H1 (cell line): ENCODE measurements around the gene MANSC4. TPM values are rescaled to one million over a fixed set of nuclear protein-coding genes. Genes with fewer than 3 reads are reported as not detected.

ENCODE experiments used
- CTCF ChIA-PET: fragments of 300-600 bp; sonication (Branson Sonifier 250); formaldehyde crosslinking; loops from one replicate; lab custom pipeline; 2021; ENCODE audit not compliant: partially characterized antibody; lab: Charles Lee
- POLR2A ChIA-PET: fragments of 300-600 bp; sonication (Branson Sonifier 250); formaldehyde crosslinking; loops from one replicate; lab custom pipeline; 2021; ENCODE audit warnings: inconsistent platforms; ENCODE audit not compliant: partially characterized antibody; lab: Charles Lee
- DNase-seq, 2 experiments: peaks; one replicate each; pipeline versions ENCODE4 v3.0.0 to v3.0.0-alpha.2; 2010 to 2022; ENCODE audit warnings: low spot score in 2 of 2, low read depth in 1 of 2, mixed read lengths in 1 of 2
- FAIRE-seq: peaks from 2 replicates; lab custom pipeline; 2011; peaks lifted over from hg19 to GRCh38; lab: Jason Lieb, UNC
- H2AFZ ChIP-seq: 2 replicates; pipeline ENCODE4 v1.8.1; 2012; ENCODE audit warnings: low read length, inconsistent platforms
- H2AK5ac ChIP-seq: 2 replicates; pipeline ENCODE4 v1.6.1; 2013; ENCODE audit warnings: low read depth, low read length
- H2BK120ac ChIP-seq: replicated peaks from 2 replicates; pipeline ENCODE3; 2013; ENCODE audit warnings: low read depth, low read length, inconsistent platforms
- H2BK12ac ChIP-seq: 2 replicates; pipeline ENCODE4 v1.6.1; 2013; ENCODE audit warnings: low read depth, low read length
- H2BK15ac ChIP-seq: 2 replicates; pipeline ENCODE4 v1.6.1; 2013; ENCODE audit warnings: low read length
- H2BK20ac ChIP-seq: 2 replicates; pipeline ENCODE4 v1.6.1; 2013; ENCODE audit warnings: low read length
- H2BK5ac ChIP-seq: 2 replicates; pipeline ENCODE4 v1.6.1; 2013; ENCODE audit warnings: low read depth, low read length
- H3K14ac ChIP-seq: 2 replicates; pipeline ENCODE4 v1.6.1; 2013; ENCODE audit warnings: inconsistent platforms; ENCODE audit not compliant: insufficient read length
- H3K18ac ChIP-seq: 2 replicates; pipeline ENCODE4 v1.6.1; 2013; ENCODE audit warnings: low read length; ENCODE audit errors: extremely low read depth
- H3K23ac ChIP-seq: 2 replicates; pipeline ENCODE4 v1.6.1; 2013; ENCODE audit warnings: inconsistent platforms; ENCODE audit not compliant: insufficient read length
- H3K23me2 ChIP-seq: 2 replicates; pipeline ENCODE4 v1.6.1; 2013; ENCODE audit warnings: low read depth, low read length
- H3K27ac ChIP-seq: 2 replicates; pipeline ENCODE4 v1.6.1; 2011; ENCODE audit warnings: low read depth, low read length, inconsistent platforms
- H3K27me3 ChIP-seq, 4 experiments: replicated peaks in 1 of 4; 1 replicate in 1 of 4; 2 replicates in 3 of 4; pipeline versions ENCODE4 v1.6.1 to v1.8.1; 2011 to 2013; ENCODE audit warnings: low read length in 3 of 4, mild to moderate bottlenecking in 3 of 4, inconsistent platforms in 2 of 4, mixed read lengths in 2 of 4, moderate library complexity in 1 of 4; ENCODE audit not compliant: control insufficient read depth in 3 of 4, insufficient read depth in 3 of 4; ENCODE audit errors: extremely low read depth in 1 of 4
- H3K36me3 ChIP-seq, 4 experiments: 2 replicates each; pipeline versions ENCODE4 v1.6.1 to v1.8.1; 2011 to 2013; ENCODE audit warnings: mild to moderate bottlenecking in 4 of 4, low read length in 3 of 4, moderate library complexity in 2 of 4, control low read depth in 1 of 4, inconsistent platforms in 1 of 4; ENCODE audit not compliant: insufficient read depth in 4 of 4, control insufficient read depth in 2 of 4
- H3K4ac ChIP-seq: replicated peaks from 2 replicates; pipeline ENCODE3; 2013; ENCODE audit warnings: low read length, low read depth, mixed read lengths, inconsistent platforms; ENCODE audit not compliant: insufficient read length
- H3K4me1 ChIP-seq, 4 experiments: replicated peaks in 1 of 4; 1 replicate in 1 of 4; 2 replicates in 3 of 4; pipeline versions ENCODE4 v1.6.1 to v1.8.1; 2011 to 2013; ENCODE audit warnings: low read length in 3 of 4, inconsistent platforms in 2 of 4, mixed read lengths in 1 of 4; ENCODE audit not compliant: insufficient read depth in 4 of 4, control insufficient read depth in 3 of 4
- H3K4me2 ChIP-seq, 2 experiments: 2 replicates each; pipeline versions ENCODE4 v1.6.1 to v1.8.1; 2011 to 2013; ENCODE audit warnings: low read depth in 2 of 2, low read length in 2 of 2, control low read depth in 1 of 2, inconsistent platforms in 1 of 2, mild to moderate bottlenecking in 1 of 2; ENCODE audit not compliant: insufficient read depth in 1 of 2
- H3K4me3 ChIP-seq, 4 experiments: fragments of 200-600, 300-600 bp in 1 of 4; sonication (generic), shearing (Covaris generic), sonication (Bioruptor Twin) in 1 of 4; 2 replicates each; pipeline versions ENCODE4 v1.5.1 to v1.8.1; 2011 to 2016; ENCODE audit warnings: low read length in 4 of 4, low read depth in 3 of 4, control low read depth in 2 of 4, inconsistent platforms in 2 of 4, mild to moderate bottlenecking in 2 of 4, mixed read lengths in 1 of 4, moderate library complexity in 1 of 4; ENCODE audit not compliant: insufficient read depth in 2 of 4; ENCODE audit errors: extremely low read depth in 1 of 4
- H3K56ac ChIP-seq: replicated peaks from 2 replicates; pipeline ENCODE3; 2013; ENCODE audit warnings: low read depth, mild to moderate bottlenecking, mixed read lengths, low read length, inconsistent platforms; ENCODE audit not compliant: insufficient read length
- H3K79me1 ChIP-seq: 2 replicates; pipeline ENCODE4 v1.6.1; 2013; ENCODE audit warnings: low read depth, low read length, control low read depth
- H3K79me2 ChIP-seq, 2 experiments: 2 replicates each; pipeline versions ENCODE4 v1.6.1 to v1.8.1; 2012 to 2013; ENCODE audit warnings: low read length in 2 of 2, mild to moderate bottlenecking in 2 of 2, inconsistent platforms in 1 of 2; ENCODE audit not compliant: insufficient read depth in 2 of 2, control insufficient read depth in 1 of 2
- H3K9ac ChIP-seq, 4 experiments: replicated peaks in 1 of 4; 1 replicate in 1 of 4; 2 replicates in 3 of 4; pipeline versions ENCODE4 v1.6.1 to v1.8.1; 2011 to 2013; ENCODE audit warnings: low read depth in 3 of 4, low read length in 3 of 4, control low read depth in 2 of 4, mild to moderate bottlenecking in 2 of 4, moderate library complexity in 2 of 4, inconsistent platforms in 1 of 4; ENCODE audit errors: extremely low read depth in 1 of 4
- H3K9me3 ChIP-seq, 2 experiments: 2 replicates each; pipeline versions ENCODE4 v1.6.1 to v1.8.1; 2012 to 2013; ENCODE audit warnings: mild to moderate bottlenecking in 2 of 2, moderate library complexity in 2 of 2, control low read depth in 1 of 2, inconsistent platforms in 1 of 2, low read depth in 1 of 2, low read length in 1 of 2, mixed read lengths in 1 of 2; ENCODE audit not compliant: insufficient read depth in 2 of 2
- H4K20me1 ChIP-seq, 2 experiments: replicated peaks in 1 of 2; 2 replicates each; pipeline versions ENCODE3 to v1.8.1; 2011 to 2013; ENCODE audit warnings: inconsistent platforms in 2 of 2, low read length in 2 of 2, mild to moderate bottlenecking in 1 of 2; ENCODE audit not compliant: insufficient read depth in 2 of 2, control insufficient read depth in 1 of 2
- H4K5ac ChIP-seq: 2 replicates; pipeline ENCODE4 v1.6.1; 2013; ENCODE audit warnings: low read length, low read depth, mixed read lengths, inconsistent platforms; ENCODE audit not compliant: insufficient read length
- H4K8ac ChIP-seq: 2 replicates; pipeline ENCODE4 v1.8.0; 2013; ENCODE audit warnings: mild to moderate bottlenecking, moderate library complexity, low read length, inconsistent platforms; ENCODE audit not compliant: insufficient read depth; ENCODE audit errors: extremely low read depth
- H4K91ac ChIP-seq: replicated peaks from 2 replicates; pipeline ENCODE3; 2013; ENCODE audit warnings: low read length, mixed read lengths, inconsistent platforms; ENCODE audit not compliant: insufficient read length
- ASH2L ChIP-seq: fragments of 200-600, 300-600 bp; sonication (generic); IDR thresholded peaks from one replicate; pipeline ENCODE4 v1.7.1; 2017; ENCODE audit warnings: low read length
- WGBS, 2 experiments: shearing (Covaris generic) in 1 of 2; methylation state at CpG; one replicate each; pipeline versions ENCODE4 v1.1.6 to v1.1.7; 2013 to 2015; ENCODE audit warnings: low lambda C conversion rate in 2 of 2, mixed read lengths in 2 of 2, inconsistent platforms in 1 of 2, low coverage in 1 of 2, missing lambda C conversion rate in 1 of 2; ENCODE audit not compliant: insufficient replicate concordance in 2 of 2, insufficient coverage in 1 of 2, insufficient read length in 1 of 2; ENCODE audit errors: extremely low coverage in 1 of 2, missing lambda C conversion rate in 1 of 2; 5-methylcytosine and 5-hydroxymethylcytosine counted together
- polyA plus RNA-seq, 7 experiments: library from polyadenylated mRNA; depleted of rRNA in 3 of 7; stranded (reverse) in 5 of 7; unstranded in 2 of 7; fragments of >200 nt in 5 of 7; fragments of 200-250 nt in 2 of 7; gene quantifications; 1 replicate in 5 of 7; 2 replicates in 1 of 7; 4 replicates in 1 of 7; pipeline versions ENCODE4 v1.2.1 to v1.2.3, GENCODE V29; 2011 to 2013; ENCODE audit warnings: missing spikeins in 2 of 7, mixed read lengths in 2 of 7
- total RNA-seq: library from RNA; stranded (reverse); fragmentation: NEBNext Ultra II Directional; extraction: Animal tissue kit (Norgen Biotek cat#: 25700); gene quantifications from 2 replicates; pipeline ENCODE4 v1.2.1, GENCODE V29; 2021

The MANSC4 gene
- total and polyA plus RNA-seq, 2 of the 8 experiments (the other 6 are each of a cell fraction or from before 2014, with no cell fraction given): not detected

- 93% methylated on average over 3 of the region's 3 CpGs; no CpG with 5 or more reads in 1 of the 2 experiments for WGBS, 2 experiments
- H3K4me2 ChIP-seq: no peak overlapping the region
These were observed 32.8 kb downstream of the MANSC4 start for GRCh38 chr12:27747111-27747820.

More at GRCh38 chr12:27747111-27747820, 32.8 kb downstream of the MANSC4 start:
- Histone ChIP-seq H4K8ac (no peak overlapping the region), H3K79me2 (no peaks in the 10 kb centered on the region), H4K5ac (no peak overlapping the region), H3K4me1 (no peaks in the 10 kb centered on the region), H2BK20ac (no peak overlapping the region), H3K4ac (no peak overlapping the region), H3K23me2 (no peaks in the 10 kb centered on the region; the same call in 1 of the 2 replicates), H2BK5ac (no peak overlapping the region), H2BK120ac (no peak overlapping the region), H3K79me1 (no peaks in the 10 kb centered on the region), H4K91ac (no peak overlapping the region), H3K27me3 (no peaks in the 10 kb centered on the region), H3K56ac (no peak overlapping the region), H2AFZ (no peak overlapping the region), H2BK15ac (no peak overlapping the region), H3K4me3 (no peak overlapping the region), H3K9ac (no peak overlapping the region), H3K18ac (no peak overlapping the region), H3K36me3 (peaks cover 0 to 12% (median 3%) of the 10 kb centered on the region in 4 experiments; a peak in 3 of 8 replicates), H3K27ac (no peak overlapping the region), H4K20me1 (peaks cover 0 to 2% of the 10 kb centered on the region in 2 experiments), H2BK12ac (no peak overlapping the region), H2AK5ac (no peak overlapping the region), H3K9me3 (no peaks in the 10 kb centered on the region; a peak in 1 of 4 replicates), H3K23ac (no peak overlapping the region), H3K14ac (no peak overlapping the region)
- no peak for FAIRE-seq
- TF ChIP-seq ASH2L: no peak
- no peak for DNase-seq
- ChIA-PET POLR2A (interaction anchor here (1.5 kb wide), 1 partner anchor 40 kb away, joined by 4 read pairs; no protein-coding TSS in a partner anchor), CTCF (interaction anchor here (1.6 to 1.7 kb wide), 2 partner anchors 13 to 14 kb away, joined by 4 to 8 read pairs; no protein-coding TSS in a partner anchor)
